Measurements from ENCODE around the gene COX4I2.

COX4I2 gene

DNA sequence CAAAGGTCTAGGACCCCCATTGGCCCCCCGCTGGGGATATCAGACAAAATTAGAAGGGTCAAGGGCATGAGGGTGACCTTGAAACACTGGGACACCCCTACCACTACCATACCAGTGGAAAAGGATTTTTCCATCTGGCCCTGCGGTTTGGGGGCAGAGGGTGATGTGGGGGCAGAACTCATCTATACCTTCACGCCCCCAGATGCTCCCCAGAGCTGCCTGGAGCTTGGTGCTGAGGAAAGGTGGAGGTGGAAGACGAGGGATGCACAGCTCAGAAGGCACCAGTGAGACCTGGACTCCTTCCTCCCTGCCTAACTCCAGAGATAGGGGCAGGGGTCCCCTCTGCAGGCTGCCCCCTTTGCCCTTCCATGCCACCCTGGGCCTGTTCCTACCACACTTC lies 1.1 kb downstream of the COX4I2 start:
- Histone ChIP-seq H3K4me2 (ENCODE audit: low read length) (no peak overlapping the region), H3K9ac (ENCODE audit: low read length) (no peak overlapping the region), H2AFZ (ENCODE audit: low read length) (no peak overlapping the region), H3K4me3 (ENCODE audit: low read depth, low read length, poor library complexity, severe bottlenecking) (no peak overlapping the region), H3F3A (ENCODE audit: insufficient read depth, low read length) (no peaks in the 10 kb centered on the region), H3K27ac (ENCODE audit: low read depth, low read length, poor library complexity, severe bottlenecking) (no peak overlapping the region), H4K20me1 (ENCODE audit: insufficient read depth, low read length) (no peaks in the 10 kb centered on the region), H3K4me1 (ENCODE audit: insufficient read depth, low read length, severe bottlenecking) (no peaks in the 10 kb centered on the region), H3K79me2 (ENCODE audit: insufficient read depth, low read length) (no peaks in the 10 kb centered on the region), H3K9me2 (ENCODE audit: low read depth, low read length) (no peaks in the 10 kb centered on the region), H3K27me3 (ENCODE audit: insufficient read depth, low read length) (peaks cover 6% of the 10 kb centered on the region; the same call in 1 of the 2 replicates), H3K36me3 (ENCODE audit: insufficient read depth, low read length) (no peaks in the 10 kb centered on the region), H3K9me3 (ENCODE audit: low read length) (no peaks in the 10 kb centered on the region)
- no peak for TF ChIP-seq CTCF (IDR thresholded peaks at IDR 0.05; ENCODE audit: low read length)
- no peak for TF ChIP-seq EZH2 (IDR thresholded peaks at IDR 0.05; ENCODE audit: borderline replicate concordance, low read length)

DNA sequence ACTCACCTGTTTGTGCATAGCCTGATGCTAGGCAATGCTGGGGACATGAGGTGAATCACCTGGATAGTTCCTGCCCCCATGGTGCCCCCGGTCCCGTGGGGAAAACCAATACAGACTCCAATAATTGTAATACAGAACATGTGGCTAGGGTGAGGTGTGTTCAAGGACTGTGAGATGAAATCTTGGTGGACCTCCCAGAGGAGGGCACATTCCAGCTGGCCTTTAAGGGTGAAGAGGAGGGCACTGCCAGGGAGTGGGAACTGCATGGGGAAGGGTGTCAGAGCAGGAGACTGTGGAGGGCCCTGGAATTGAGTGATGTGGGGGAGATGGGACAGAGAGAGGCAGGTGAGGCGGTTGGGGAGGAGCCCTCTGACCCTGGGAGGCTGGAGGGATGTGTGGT lies 2.5 kb downstream of the COX4I2 start:
- no peak for TF ChIP-seq EZH2 (IDR thresholded peaks at IDR 0.05; ENCODE audit: borderline replicate concordance, low read length)
- H3K79me2 ChIP-seq (ENCODE audit: insufficient read depth, low read length) = no peaks in the 10 kb centered on the region
- H3K9me3 ChIP-seq (ENCODE audit: low read length) = no peaks in the 10 kb centered on the region

DNA sequence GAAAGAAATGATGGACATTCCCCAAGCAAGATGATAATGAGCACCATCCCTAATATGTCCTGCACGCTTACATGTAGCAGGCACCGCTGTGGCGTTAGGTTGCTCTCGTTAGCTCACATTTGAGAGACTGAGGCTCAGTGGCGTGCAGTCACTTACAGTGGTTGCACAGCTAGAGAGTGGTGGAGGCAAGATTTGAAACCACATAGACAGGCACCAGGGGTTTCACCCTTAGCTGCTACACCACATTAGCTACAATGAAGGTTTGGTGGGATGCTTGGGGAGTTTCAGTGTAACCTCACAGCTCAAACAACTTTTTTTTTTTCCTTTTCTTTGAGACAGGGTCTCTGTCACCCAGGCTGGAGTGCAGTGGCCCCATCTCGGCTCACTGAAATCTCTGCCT lies 3.7 kb downstream of the COX4I2 start:
- Histone ChIP-seq H3K27ac (ENCODE audit: low read depth, low read length, poor library complexity, severe bottlenecking) (no peak overlapping the region), H3K4me1 (ENCODE audit: insufficient read depth, low read length, severe bottlenecking) (no peaks in the 10 kb centered on the region), H3K4me3 (ENCODE audit: low read depth, low read length, poor library complexity, severe bottlenecking) (no peak overlapping the region), H3K4me2 (ENCODE audit: low read length) (no peak overlapping the region), H3K9me2 (ENCODE audit: low read depth, low read length) (no peaks in the 10 kb centered on the region), H3K9me3 (ENCODE audit: low read length) (no peaks in the 10 kb centered on the region), H3K79me2 (ENCODE audit: insufficient read depth, low read length) (no peaks in the 10 kb centered on the region), H3K27me3 (ENCODE audit: insufficient read depth, low read length) (peaks cover 6% of the 10 kb centered on the region; the same call in 1 of the 2 replicates), H2AFZ (ENCODE audit: low read length) (no peak overlapping the region), H3F3A (ENCODE audit: insufficient read depth, low read length) (no peaks in the 10 kb centered on the region), H3K36me3 (ENCODE audit: insufficient read depth, low read length) (no peaks in the 10 kb centered on the region), H4K20me1 (ENCODE audit: insufficient read depth, low read length) (no peaks in the 10 kb centered on the region), H3K9ac (ENCODE audit: low read length) (no peak overlapping the region)
- TF ChIP-seq CTCF (IDR thresholded peaks at IDR 0.05; ENCODE audit: low read length) (no peak), EZH2 (IDR thresholded peaks at IDR 0.05; ENCODE audit: borderline replicate concordance, low read length) (no peak)

More for the DNA sequence above, 2.5 kb downstream of the COX4I2 start:
- Histone ChIP-seq H3K27ac (ENCODE audit: low read depth, low read length, poor library complexity, severe bottlenecking) (no peak overlapping the region), H3K36me3 (ENCODE audit: insufficient read depth, low read length) (no peaks in the 10 kb centered on the region), H3K4me2 (ENCODE audit: low read length) (no peak overlapping the region), H3K9ac (ENCODE audit: low read length) (no peak overlapping the region), H3K9me2 (ENCODE audit: low read depth, low read length) (no peaks in the 10 kb centered on the region), H2AFZ (ENCODE audit: low read length) (no peak overlapping the region), H3K4me1 (ENCODE audit: insufficient read depth, low read length, severe bottlenecking) (no peaks in the 10 kb centered on the region), H4K20me1 (ENCODE audit: insufficient read depth, low read length) (no peaks in the 10 kb centered on the region), H3K4me3 (ENCODE audit: low read depth, low read length, poor library complexity, severe bottlenecking) (no peak overlapping the region), H3F3A (ENCODE audit: insufficient read depth, low read length) (no peaks in the 10 kb centered on the region), H3K27me3 (ENCODE audit: insufficient read depth, low read length) (peaks cover 6% of the 10 kb centered on the region; the same call in 1 of the 2 replicates)

DNA sequence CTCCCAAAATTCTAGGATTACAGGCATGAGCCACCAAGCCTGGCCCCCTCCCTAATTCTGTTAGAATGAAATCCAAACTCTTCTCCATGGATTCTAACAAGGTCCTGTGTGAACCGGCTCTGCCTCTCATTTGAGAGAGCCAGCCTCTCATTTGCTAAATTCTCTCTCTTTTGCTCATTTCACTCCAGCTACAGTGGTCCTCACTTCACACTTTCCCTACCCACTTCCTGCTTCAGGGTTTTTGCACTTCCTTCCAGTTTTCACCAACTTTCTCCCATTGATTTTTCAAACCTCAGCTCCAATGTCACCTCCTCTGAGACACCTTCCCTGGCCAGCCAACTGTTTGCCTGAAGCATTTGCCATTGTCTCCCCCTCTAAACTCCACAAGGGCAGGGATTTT lies 5.1 kb downstream of the COX4I2 start:
- H3K4me2 ChIP-seq (ENCODE audit: low read length) = no peak overlapping the region
- H2AFZ ChIP-seq (ENCODE audit: low read length) = no peak overlapping the region
- H3F3A ChIP-seq (ENCODE audit: insufficient read depth, low read length) = no peaks in the 10 kb centered on the region

More for the DNA sequence above, 5.1 kb downstream of the COX4I2 start:
- H3K27me3 ChIP-seq (ENCODE audit: insufficient read depth, low read length) = peaks cover 6% of the 10 kb centered on the region; the same call in 1 of the 2 replicates
- H3K36me3 ChIP-seq (ENCODE audit: insufficient read depth, low read length) = no peaks in the 10 kb centered on the region
- H3K27ac ChIP-seq (ENCODE audit: low read depth, low read length, poor library complexity, severe bottlenecking) = no peak overlapping the region
- no peak for TF ChIP-seq EZH2 (IDR thresholded peaks at IDR 0.05; ENCODE audit: borderline replicate concordance, low read length)
- TF ChIP-seq CTCF (IDR thresholded peaks at IDR 0.05; ENCODE audit: low read length) = no peak
- no peak overlapping the region for H3K9ac ChIP-seq (ENCODE audit: low read length)
- H3K9me3 ChIP-seq (ENCODE audit: low read length) = no peaks in the 10 kb centered on the region
- H3K4me3 ChIP-seq (ENCODE audit: low read depth, low read length, poor library complexity, severe bottlenecking) = no peak overlapping the region
- no peaks in the 10 kb centered on the region for H3K9me2 ChIP-seq (ENCODE audit: low read depth, low read length)
- H3K4me1 ChIP-seq (ENCODE audit: insufficient read depth, low read length, severe bottlenecking) = no peaks in the 10 kb centered on the region
- H4K20me1 ChIP-seq (ENCODE audit: insufficient read depth, low read length) = no peaks in the 10 kb centered on the region
- H3K79me2 ChIP-seq (ENCODE audit: insufficient read depth, low read length) = no peaks in the 10 kb centered on the region
